NCI-H446 (cell line): ENCODE data around the gene SLC6A6.

Source experiments
- DNase-seq, 2 experiments: peaks; one replicate each; lab custom pipeline; 2025; lab: John Stamatoyannopoulos, UW

Gene SLC6A6

DNA sequence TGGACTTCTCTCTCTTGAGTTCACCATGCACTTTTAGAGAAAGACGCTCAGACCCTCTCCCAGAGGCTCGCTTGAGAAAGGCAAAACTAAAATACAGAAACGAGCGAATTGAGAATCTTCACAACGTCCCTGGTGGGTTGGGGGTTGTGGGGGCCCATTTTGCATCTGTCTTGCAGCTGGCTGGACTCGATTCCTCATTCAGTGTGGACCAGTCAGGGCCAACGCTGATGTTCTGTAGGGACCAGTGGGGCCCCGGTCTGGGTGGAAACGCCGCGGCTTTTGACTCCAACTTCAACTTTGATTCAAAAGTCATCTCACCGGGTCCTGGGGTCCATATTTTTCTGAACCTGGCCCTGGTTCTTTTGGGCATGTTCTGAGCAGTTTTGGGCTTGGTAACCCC, 68.1 kb downstream of the SLC6A6 start:
- no peak for DNase-seq

DNA sequence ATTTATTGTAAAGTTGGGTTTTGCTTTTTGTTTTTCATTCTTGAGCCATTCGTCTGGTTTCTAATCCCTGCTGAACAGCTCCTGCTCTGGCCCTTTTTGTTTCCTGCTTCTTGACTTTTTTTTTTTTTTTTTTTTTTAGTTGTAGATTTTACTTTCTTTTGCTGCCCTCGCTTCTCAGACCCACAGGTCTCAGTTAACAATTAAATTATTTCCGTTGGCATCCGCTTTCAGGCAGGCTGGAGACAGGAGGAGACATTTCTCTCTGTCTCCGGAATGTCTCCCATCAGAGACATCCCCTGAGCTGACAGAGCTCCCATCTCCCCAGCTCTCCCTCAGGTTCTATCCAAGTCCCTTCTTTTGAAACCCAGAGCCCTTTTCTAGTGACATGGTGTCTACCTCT, 68.6 kb downstream of the SLC6A6 start:
- DNase-seq: no peak

DNA sequence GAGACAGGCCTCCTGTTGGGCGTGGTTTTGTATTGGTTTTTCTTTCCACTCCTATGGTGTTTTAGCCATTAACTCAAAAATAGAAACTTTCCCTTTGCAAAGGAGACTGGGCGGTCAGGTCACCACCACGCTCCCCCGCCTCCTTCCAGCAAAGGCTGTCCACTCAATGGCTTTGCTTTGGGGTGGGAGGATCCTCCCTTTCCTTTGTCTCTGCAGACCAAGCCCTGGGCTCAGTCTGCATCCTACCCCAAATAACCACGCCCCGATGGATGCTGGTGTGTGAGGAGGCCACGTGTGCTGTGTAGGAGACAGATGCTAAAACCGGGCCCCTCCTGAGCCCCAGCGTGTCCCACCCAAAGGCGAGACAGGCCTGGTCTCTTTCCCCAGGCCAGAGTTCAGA, 69.3 kb downstream of the SLC6A6 start:
- no peak for DNase-seq

DNA sequence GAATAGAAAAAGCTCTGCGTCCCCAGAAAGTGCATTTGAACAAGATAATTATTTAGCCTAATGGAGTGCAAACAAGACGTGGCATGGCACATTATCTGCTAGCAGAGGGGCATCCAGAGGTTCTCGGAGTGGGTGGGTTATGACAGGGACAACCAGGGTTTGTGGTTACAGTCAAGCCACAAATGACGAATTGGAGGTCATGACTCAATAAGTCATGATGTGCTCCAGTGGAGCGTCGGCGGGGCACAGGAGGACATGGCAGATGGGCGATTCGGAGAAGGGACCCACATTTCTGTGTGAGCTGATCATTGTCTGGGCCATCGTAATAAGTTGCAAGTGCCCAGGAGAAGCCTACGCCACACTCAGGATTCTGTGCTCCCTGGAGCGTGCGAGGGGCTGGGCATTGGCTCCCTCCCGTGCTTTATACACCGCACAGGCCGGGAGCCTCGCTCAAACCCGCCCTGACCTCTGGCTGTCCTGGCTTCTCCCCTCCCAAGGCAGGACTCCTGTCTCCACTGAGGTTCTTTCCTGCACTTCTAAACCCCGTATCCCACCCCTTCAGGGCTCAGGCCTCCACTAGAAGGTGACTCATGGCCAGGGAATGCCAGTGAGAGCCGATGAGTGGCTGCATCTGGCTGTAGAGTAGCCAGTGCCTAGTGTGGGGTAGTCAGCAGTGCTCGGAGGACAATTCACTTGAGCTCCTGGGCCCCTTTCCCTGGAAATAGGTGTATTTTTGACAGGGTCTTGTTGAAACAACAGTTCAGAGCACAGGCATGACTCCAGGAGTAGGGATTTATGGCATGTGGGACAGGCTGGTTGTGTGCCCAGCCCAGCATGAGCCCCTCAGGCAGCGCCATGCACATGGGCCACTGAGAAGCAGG, 70.3 kb downstream of the SLC6A6 start:
- DNase-seq: no peak

DNA sequence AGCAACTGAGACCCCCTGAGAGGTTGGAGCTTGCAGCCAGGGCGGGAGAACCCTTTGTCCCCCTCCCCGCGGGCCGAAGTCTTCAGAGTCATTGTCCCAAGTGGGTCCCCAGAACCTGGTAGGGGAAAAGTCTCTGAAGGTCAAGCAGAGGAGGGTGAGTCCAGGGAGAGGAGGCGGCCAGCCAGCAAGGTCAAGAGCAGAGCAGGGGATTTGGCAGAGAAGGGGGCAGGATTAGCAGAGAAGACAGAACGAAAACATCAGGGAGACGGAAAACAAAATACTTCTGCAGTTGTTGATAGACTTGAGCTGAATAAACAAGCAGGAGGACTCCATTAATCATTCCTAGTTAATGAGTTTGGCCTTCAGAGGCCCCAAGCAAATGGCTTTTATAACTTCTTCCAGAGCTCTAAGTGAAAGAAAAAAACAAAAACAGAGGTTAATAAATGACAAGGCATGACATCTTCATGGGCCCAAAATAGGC, 71.0 kb downstream of the SLC6A6 start:
- DNase-seq: no peak

DNA sequence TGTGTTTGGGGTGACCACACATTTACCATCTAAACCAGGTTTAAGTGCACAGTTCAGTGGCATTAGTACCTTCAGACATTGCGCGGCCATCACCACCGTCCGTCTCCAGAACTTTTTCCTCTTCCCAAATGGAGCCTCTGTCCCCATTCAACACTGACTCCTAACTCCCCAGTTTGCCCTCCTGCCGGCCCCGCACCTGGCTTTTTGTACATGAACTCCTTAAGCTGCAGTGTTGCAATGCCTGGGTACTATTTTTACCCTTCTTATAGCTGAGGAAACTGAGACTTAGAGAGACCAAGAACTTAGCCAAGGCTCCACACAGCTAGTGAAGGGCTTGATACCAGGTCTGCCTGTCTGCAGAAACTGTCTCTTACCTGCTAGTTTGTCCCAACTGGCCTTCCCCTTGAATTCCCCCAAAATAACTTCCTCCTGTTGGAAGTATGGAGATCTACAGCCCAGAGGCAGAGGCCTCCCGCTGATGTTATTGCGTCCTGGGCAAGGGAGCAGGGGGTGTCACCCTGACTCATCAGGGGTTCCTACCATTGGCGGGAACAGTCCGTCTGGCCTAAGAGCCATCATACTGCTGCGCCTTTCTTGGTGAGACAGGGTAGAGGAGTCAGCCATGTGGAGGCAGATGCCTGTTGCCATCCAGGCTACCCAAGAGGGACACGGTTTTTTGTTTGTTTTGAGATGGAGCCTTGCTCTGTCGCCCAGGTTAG, 72.1 kb downstream of the SLC6A6 start:
- DNase-seq: no peak

DNA sequence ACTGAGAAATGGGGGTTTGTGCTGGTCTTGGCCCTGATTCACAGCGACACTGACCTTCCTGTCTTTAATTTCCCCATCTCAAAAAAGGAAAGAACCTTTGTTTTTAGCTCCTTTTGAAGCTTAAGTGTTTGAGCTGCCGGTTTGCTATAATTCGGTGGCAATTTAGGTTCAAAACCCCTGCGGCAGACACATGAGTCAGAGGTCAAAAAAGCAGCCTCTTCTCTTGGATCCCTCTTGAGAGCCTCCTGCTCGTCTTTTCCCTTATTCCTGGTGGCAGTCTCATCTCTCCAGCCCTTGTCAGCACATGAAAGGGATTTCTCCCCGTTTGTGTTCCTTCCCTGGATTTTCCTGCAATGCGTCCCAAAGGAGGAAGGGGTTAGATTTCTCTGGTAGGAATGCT, 73.2 kb downstream of the SLC6A6 start:
- no peak for DNase-seq

DNA sequence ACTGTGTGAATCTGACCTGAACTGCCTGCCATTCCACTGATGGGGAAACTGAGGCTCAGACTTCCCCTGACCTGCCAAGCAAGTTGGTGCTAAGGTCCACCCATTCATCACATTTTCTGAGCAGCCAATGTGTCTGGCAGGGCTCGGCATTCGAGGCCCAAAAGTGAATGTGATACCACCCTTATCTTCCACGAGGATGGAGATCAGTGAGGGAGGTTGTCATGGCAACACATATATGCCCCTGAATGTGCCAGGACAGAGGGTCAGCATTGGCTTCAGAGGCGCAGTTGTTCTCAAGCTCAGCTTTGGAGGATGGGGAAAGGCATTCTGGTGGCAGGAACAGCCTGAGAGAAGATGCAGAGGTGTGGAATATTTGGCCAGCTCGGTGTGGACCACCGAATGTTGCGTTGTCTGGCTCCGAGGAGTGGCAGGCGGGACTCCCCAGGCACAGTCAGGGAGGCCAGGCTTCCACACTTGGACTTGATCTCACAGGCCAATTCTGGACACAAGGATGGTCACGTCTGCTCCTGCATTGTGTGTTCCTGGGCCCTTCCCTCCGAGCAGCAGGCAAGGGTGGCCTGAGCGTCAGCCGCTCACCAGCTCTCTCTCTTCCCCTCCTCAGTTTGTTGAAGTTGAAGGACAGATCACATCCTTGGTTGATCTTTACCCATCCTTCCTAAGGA, 74.3 kb downstream of the SLC6A6 start:
- DNase-seq: no peak

GRCh38 chr3:14477311-14477935, 75.0 kb downstream of the SLC6A6 start:
- no peak for DNase-seq

DNA sequence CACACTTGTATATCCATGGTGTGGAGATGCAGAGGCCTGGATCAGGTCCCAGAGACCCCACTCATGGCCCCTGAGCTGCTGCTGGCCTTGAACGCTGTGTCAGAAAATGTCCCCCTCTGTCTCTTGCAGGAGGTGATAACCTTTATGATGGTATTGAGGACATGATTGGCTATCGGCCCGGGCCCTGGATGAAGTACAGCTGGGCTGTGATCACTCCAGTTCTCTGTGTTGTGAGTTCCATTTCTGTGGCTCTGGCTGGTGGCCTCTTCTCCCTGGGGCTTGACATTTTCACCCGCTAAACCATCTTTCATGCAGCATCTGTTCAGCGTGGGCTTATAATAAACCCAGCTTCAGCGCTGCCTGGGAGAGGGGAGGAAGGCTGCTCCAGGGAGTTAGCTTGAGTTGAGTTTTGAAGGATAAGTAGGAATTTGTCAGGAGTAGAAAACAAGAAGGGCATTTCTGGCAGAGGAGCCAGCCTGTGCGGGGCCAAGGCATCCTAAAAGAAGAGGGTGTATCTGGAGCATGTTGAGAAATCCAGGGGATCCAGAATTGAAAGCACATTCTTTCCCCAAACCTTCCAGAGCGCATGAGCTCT, 76.6 kb downstream of the SLC6A6 start:
- DNase-seq: no peak

- DNase-seq: no peak
These were observed 77.2 kb downstream of the SLC6A6 start for GRCh38 chr3:14479591-14479990.

DNA sequence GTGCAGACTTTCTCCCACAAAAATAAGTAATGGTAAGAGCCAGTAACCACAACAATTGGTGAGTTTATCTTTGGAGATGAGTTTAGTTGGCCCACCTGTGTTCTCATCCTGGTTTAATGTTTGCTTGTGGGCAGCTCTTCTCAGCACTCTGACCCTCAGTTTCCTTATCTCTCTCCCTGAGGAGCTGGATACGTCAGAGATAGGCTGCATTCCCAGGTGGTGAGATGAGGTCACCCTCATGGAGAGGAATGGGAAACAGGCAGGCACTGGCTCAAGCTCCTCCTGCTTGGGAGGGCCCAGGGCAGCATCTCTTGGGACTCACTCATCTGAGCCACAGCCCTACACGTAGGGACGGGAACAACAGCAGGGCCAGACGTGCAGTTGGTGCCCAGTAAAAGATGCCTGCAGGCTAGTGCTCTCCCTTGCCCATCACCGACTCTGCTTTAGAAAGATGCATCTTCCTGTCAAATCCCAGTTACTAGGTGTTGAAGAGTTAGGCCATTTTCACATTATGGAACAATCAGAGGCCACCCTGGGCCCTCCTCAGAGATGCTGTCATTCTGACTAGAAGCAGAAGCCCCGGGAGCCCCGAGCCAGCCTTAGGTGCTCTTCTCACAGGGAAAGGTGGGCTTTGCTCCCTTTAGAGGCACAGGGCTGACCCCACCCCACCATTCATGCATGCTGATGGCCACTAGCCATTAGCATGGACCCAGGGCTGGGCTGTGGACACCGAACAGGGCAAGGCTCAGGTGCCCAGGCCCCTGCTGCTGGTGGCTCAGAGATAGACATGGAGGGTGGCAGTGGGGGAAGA, 78.0 kb downstream of the SLC6A6 start:
- DNase-seq: no peak

GRCh38 chr3:14481018-14481645, 78.7 kb downstream of the SLC6A6 start:
- no peak for DNase-seq

DNA sequence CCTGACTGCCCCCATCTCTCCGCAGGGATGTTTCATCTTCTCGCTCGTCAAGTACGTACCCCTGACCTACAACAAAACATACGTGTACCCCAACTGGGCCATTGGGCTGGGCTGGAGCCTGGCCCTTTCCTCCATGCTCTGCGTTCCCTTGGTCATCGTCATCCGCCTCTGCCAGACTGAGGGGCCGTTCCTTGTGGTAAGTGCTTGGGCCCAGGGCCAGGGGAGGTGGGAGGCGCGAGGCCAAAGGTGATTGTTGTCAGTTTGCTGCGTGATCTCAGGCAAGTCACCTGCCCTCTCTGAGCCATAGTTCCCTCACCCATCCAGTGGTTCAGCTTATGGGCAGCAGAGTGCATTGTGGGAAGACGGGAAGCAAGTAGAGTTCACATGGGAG, 79.2 kb downstream of the SLC6A6 start:
- DNase-seq: no peak

DNA sequence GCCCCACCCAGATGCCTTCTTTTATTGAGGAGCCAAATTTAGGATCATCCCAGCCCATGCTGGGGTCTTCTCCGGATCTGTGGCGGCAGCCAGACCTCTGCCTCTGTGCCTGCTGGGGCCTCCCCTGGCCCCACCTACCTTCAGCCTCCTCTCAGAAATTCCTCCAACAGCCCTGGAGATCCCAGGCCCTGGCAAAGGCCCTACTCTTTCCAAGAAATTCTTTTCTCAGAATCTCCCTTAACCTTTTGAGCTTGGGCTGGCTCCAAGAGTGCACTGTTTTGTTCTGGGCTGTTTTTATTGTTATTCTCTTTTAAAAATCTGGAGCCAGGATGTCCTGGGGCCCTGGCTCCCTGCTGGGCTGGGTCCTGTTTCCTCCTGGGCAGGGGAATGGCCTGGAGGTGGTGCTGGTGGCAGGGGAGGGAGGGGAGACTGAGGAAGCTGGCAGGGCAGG, 79.9 kb downstream of the SLC6A6 start:
- no peak for DNase-seq

- DNase-seq: no peak
These were observed 80.9 kb downstream of the SLC6A6 start for GRCh38 chr3:14483286-14483685.

DNA sequence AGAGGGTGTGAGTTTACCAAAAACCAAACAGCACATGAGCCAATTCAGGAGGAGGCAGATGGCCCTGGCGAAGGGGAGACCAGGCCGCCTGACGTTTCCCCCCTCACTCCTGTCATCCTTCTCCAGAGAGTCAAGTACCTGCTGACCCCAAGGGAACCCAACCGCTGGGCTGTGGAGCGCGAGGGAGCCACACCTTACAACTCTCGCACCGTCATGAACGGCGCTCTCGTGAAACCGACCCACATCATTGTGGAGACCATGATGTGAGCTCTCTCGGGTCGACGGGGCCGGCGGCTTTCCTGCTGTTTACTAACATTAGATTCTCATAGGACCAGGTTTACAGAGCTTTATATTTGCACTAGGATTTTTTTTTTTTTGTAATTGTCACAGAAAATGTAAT, 82.3 kb downstream of the SLC6A6 start:
- no peak for DNase-seq

DNA sequence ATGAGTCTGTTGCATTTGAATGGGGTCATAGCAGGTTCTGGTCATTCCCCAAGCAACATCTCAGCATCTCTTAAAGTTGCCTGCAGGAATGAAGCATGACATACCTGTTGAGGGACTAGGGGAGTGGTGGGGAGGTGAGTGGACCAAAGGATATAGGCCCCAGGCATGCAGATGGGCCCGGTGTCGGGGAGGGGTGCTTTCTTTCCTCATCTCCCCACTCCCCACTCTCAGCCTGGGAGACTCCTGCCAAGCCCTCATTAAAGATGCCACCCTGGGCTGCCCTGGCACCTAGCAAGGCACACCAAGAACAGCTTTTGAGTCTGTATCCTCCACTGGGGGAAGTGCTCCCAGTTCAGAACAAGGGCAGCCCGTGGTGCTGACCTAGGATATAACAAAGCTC, 83.6 kb downstream of the SLC6A6 start:
- DNase-seq: no peak

- no peak for DNase-seq
These were observed 84.1 kb downstream of the SLC6A6 start for GRCh38 chr3:14486460-14486859.

- no peak for DNase-seq
These were observed 84.7 kb downstream of the SLC6A6 start for GRCh38 chr3:14487086-14487485.
